Effector CD4-positive, alpha-beta T cell (primary cell): Measurements from ENCODE around the gene KLHL36.
A peak's percentile ranks its signal among the peaks of the same experiment; 100 is the strongest.

Source experiments
- DNase-seq: peaks from one replicate; pipeline ENCODE4 v3.0.0-alpha.2; 2020

KLHL36 gene

GRCh38 chr16:84648595-84649510 lies 542 bp downstream of the KLHL36 start:
- peak; percentile 23 for DNase-seq

DNA sequence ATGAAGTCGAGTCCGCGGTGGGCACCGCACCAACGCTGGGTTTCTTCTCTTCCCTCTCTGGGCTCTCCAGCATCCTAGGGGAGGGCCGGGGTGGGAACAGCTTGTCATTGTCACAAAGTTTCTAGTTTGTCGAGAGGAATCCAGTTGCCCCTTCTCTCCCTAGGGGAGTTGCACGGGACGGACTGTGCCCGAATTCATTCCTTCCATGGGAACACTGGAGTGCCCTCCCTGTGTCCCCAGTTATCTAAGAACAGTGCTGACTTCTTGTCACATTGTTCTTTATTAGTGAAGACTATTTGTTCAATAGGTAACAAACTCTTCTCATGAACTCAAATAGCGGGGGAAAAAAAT lies 1.2 kb downstream of the KLHL36 start:
- DNase-seq = no peak

DNA sequence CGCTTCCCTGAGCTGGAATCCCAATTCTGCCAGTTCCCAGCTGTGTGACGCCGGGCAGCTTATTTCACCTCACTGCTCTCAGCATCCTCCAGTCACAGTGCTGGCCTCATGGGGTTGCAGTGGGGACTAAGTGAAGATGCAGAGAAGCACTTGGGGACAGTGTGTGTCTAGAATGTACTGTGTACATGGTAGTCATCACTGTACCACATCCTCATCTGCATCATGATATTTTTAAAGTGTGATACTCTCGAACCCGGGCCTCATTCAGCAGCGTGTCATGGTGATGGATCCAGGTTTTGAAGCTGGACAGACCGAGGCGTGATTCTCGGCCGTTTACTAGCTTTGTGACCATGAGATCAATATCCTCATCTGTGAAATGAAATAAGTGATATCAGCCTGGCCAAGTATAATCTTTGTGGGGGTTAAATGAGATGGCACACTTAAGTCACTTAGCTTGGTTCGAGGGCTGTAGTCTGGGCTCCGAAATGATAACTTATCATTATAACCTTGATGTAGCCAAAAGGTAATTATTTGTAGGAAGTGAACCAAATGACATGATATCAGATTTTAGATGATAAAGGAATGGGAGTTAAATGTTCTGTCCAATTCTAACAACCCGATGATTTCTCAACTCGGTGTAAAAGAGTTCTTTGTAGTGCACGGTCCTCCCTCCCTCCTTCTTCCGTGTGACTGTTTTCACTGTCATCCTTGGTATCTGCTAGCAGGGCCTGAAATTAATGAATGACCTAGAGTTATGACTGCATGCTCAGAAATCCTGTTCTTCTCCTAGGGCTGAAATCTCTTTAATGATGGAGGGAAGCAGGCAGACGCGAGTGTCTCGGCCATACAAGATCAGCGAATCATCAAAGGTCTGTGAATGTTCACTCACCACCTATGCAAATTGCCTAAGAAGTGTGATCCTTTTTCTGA lies 2.0 kb downstream of the KLHL36 start:
- no peak for DNase-seq

DNA sequence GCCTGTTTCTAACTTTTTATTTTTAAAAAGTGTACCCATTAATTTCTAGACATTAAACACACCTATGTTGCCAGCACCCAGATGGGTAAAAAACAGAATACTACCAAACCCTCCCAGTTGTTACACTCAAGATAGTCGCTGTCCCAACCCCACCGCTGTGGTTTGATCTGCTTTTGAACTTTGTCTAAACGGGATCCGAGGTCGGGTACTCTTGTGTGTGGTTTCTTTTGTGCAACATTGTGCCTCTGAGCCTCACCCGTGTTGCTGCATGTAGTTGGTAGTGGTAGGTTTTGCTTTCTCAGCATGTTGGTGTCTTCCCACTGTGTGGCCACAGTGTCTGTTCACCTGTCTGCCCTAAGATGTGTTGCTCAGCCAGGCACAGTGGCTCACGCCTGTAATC lies 4.3 kb downstream of the KLHL36 start:
- DNase-seq = no peak

- DNase-seq = no peak
These were observed 5.9 kb downstream of the KLHL36 start for GRCh38 chr16:84654238-84654637.

DNA sequence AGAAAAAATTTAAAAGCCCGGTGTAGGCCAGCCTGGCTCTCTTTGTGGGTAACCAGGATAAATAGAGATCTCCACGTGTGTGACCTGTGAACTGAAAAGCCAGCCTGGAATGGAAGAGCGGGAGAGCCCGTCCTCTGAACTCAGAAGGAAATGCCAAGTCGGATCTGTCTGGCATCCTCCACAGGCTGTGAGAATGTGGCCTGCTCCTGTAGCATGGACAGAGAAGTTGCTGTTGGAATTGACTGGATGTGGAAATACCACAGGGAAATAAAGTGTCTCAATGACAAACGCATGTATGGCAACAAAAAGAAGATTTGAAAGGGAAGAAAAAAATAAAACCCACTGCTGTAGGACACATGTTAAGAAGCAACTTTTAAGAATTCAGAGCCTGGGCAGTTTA lies 6.7 kb downstream of the KLHL36 start:
- no peak for DNase-seq

DNA sequence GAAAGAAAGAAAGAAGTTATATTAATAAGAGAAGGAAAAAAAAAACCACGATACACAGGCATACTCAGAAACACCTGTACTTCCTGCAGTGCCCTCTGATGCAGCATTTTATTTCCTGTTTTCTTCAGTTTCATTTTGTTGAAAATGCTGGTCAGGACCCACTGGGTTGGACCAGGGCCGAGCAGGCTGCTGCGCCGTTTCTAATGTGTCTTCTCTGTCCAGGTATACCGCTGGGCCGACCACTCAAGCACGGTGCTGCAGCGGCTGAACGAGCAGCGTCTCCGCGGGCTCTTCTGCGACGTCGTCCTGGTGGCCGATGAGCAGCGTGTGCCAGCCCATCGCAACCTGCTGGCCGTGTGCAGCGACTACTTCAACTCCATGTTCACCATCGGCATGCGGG lies 8.3 kb downstream of the KLHL36 start:
- DNase-seq = no peak

DNA sequence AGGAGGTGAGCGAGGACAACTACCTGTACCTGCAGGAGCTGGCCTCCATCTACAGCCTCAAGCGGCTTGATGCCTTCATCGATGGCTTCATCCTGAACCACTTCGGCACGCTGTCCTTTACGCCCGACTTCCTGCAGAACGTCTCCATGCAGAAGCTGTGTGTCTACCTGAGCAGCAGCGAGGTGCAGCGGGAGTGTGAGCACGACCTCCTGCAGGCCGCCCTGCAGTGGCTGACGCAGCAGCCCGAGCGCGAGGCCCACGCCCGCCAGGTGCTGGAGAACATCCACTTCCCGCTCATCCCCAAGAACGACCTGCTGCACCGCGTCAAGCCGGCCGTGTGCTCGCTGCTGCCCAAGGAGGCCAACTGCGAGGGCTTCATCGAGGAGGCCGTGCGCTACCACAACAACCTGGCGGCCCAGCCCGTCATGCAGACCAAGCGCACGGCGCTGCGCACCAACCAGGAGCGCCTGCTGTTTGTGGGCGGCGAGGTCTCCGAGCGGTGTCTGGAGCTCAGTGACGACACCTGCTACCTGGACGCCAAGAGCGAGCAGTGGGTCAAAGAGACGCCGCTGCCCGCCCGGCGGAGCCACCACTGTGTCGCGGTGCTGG lies 9.0 kb downstream of the KLHL36 start:
- DNase-seq = no peak

DNA sequence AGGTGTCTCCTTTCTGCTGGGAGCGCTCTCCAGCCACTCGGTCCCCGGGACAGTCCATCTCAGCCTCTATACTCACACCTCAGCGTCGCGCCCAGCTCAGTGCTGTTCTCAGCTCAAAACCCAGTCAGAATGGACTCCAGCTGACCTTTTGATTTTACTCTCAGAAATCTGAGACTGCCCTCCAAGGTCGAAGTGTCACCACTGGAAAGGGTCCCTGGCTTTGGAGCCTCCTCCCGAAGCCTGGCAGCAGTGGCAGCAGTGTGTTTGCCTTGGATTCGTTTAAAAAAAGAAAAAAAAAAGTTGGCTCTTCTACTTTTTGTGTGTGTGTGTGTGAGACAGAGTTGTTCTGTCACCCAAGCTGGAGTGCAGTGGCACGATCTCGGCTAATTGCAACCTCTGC lies 10.4 kb downstream of the KLHL36 start:
- DNase-seq = no peak

DNA sequence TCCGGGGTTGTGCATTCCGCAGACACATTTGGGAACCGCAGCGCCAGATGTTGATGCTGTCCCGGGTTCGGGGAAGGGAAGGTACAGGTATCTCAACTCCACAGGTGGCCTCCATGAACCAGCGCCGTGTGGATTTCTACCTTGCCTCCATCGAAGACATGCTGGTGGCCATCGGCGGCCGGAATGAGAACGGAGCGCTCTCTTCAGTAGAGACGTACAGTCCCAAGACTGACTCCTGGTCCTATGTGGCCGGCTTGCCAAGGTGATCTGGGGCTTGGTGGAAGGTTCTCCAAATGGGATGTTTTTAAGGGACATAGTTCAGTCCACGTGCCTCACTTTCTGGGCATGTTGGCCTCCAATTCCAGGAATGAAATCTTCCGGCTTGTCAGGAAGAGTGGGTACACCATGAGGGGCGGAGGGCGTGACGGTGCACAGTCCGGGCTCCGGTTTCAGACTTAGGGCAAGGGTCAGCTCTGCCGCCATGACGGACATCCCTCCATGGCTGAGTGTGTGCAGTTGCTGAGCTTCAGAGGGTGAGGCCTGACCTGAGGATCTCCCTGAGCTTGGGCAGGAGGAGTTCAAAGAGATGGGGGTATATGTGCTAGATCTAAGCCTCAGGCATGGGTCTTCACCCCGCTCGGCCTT lies 11.5 kb downstream of the KLHL36 start:
- no peak for DNase-seq

- DNase-seq = no peak
These were observed 12.7 kb downstream of the KLHL36 start for GRCh38 chr16:84660973-84661372.

GRCh38 chr16:84661418-84662060 lies 13.2 kb downstream of the KLHL36 start:
- DNase-seq = no peak

- DNase-seq = no peak
These were observed 14.2 kb downstream of the KLHL36 start for GRCh38 chr16:84662471-84662870.

DNA sequence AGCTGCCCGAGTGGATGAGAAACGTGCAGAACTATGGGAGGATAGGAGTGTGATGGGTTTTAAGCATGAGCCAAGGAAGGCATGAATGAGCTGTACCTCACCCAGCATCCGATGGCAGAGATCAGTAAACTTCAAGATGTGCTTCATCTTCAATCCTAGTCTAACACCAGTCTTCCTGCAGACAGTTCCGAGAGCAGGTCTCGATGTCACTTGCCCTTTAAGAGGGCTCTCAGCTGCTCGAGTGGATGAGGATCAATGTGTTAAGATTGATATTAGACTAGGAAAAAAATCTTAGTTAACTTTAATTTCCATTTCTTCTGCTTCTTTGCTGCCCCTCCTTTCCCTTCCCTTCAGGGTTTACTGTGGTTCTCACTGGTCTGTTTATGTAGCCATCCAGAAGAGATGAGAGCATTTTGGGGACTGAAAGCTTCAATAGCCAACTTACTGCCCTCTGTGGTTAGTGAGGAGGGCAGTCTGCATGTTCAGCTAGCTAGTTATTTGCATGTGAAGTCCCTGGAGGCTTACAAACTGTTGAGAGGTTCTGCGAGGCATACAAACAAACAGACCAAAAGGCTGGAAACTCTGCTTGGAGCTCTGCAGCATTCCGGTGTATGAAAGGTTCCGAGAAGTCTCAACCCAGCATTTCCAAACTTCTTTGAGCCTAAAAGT lies 15.3 kb downstream of the KLHL36 start:
- no peak for DNase-seq

DNA sequence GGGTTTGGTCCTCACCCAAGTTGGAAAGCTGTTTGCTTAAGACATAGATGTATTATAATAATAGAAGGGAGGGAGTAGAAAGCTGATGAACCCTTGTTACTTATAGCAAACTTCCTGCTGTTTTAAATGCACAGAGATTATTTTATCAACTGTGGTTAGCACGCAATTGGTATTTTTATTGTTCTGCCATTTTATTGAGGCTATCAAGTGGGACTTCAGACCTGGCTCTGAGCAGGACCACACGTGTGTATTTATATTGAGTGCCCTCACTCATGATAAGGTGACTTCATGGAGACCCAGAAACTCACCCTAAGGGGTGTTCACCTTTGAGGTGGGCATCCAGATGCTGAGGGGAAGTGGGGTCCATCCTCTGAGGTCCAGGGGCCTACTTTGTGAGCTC lies 17.0 kb downstream of the KLHL36 start:
- DNase-seq = no peak

DNA sequence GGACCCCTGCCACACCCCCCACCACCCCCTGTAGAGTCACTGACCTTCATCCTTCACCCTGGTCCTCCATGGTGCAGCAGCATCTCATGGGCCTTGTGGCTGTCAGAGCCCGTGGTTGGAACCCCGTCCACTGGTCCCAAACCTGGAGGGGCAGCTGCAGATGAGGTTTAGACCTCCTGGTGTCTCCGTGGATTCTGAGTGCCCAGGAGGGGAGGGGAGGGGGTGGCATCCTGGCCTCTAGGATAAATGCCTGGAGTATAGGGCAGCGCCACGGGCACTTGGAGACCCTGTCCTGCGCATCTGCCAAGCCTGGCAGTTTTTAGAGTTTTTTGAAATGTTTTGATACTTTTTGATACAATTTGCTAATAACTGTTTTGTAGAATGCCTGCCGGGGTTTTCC lies 17.5 kb downstream of the KLHL36 start:
- DNase-seq = no peak

DNA sequence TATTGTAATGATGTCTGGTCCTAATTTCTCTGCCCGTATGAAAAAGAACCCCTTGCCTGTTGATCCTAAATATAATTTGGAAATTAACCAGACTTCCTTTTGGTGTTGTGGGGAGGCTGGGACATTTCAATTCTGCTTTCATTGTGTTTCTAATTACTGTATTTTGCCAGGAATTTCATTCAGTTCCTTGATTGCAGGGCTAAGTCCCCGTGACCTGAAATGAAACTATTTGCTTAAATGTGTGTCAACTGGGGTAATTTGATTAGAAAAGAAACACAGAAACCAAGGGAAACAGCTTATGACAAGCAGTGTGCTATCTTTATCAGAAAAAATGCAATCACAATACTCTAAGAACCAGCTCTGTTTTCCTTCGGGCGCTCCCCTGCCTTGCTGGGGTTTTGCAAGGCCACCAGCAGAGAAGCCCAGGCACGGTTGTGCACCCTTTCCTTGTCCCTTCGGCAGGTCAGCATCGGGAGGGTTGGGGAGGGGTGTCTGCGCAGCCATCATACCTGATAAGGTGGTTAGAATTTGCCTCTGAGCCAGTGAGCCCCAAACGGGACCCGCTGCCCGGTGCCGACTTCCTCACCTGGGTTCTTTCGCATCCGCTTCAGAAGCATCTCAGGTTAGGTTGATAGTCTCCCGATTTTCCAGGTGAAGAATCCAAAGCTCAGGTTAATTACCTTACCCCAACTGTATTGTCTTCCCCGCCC lies 19.4 kb downstream of the KLHL36 start:
- no peak for DNase-seq

GRCh38 chr16:84670063-84670462 lies 21.8 kb downstream of the KLHL36 start:
- no peak for DNase-seq

GRCh38 chr16:84672276-84673202 lies 24.2 kb downstream of the KLHL36 start:
- DNase-seq = peak; percentile 83

GRCh38 chr16:84673203-84673535 lies 24.9 kb downstream of the KLHL36 start:
- DNase-seq = no peak
